HG03095 (cell line): Measurements from ENCODE around the gene SLC52A3.
"Not testable (repeated sequence)": the region's sequence is repeated elsewhere in the genome, so short reads cannot be mapped to it uniquely, and the experiment has no call there.

Source experiments
- ATAC-seq: cut with Tn5 transposase; IDR thresholded peaks from one replicate; pipeline ENCODE4 v1.9.1; 2021; ENCODE audit warnings: moderate library complexity; ENCODE audit not compliant: unreplicated experiment

SLC52A3 gene

DNA sequence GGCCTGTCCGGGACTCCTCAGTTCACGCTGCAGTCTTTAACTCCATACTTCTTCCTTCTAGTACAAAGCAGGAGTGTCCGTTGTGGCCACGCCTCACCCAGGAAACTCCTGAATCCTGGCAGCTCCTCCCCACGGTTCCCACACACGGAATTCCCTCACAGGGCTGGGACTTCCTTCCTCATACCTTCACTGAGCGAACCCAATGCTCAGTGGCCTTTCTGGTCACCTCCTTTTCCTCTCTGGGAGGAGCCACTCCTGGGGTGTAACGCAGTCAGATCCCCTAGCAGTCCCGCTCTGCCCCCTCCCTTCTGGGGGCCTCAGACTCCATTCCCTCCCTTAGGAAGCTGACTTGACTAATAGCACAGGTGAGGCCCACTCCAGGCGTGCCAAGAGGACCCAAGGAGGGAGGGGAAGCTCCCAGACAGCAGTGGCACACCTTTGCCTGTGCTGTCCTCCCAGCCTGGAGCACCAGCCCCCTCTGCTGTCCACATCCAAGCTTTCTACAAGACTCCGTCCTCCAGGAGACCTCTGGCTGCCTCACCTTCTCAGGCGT is at the start of gene SLC52A3:
Gene SLC52A3, minus strand, starts transcription at position 75 of the 553 bp plus-strand sequence. CDS start 2,726 bp downstream, outside the sequence.
- ATAC-seq = no peak

DNA sequence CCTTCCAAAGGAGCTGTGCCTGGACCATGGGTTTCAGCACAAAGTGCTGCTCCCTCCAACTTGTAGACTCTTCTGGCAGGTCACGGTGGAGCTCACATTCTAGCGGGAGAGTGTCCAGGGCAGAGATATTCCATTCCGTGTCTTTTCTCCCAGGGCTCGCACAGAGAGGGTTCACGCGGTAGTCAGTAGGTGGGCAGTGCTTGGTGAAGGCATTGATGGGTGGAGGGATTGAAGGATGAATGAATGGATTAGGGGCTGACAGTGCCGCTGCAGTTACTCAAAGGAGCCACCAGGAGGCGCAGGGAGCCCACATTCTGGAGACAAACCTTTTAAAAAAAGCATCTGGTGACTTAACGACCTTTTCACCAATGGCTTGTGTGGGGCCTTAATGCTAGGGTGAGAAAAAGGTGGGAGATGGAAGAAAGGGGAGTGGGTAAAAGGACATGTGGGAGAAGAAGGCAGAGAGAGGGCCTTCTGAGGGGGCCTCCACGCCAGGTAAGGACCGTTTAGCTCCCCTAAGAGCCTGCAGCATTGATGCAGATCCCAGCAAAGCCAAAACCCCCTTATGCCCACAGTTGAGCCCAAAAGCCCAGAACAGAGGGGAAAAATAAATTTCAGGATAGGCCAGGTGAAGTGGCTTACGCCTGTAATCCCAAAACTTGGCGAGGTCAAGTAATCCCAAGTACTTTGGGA is 47.8 kb upstream of the SLC52A3 start:
- no peak for ATAC-seq

DNA sequence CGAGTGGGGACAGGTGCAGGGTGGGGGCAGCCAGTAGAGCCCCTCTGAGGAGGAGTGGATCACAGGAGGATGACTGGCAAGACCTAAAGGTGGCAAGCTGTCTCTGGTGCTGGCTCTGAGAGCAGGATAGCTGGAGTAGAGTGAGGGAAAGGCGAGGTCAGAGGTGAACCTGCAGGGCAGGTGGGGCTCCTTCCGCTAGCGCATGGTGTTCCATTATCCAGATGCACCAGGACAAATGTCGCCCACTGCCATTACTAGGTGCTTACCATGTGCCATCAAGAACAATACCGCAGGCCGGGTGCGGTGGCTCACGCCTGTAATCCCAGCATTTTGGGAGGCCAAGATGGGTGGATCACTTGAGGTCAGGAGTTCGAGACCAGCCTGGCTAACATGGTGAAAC is 46.9 kb upstream of the SLC52A3 start:
- ATAC-seq = no peak

DNA sequence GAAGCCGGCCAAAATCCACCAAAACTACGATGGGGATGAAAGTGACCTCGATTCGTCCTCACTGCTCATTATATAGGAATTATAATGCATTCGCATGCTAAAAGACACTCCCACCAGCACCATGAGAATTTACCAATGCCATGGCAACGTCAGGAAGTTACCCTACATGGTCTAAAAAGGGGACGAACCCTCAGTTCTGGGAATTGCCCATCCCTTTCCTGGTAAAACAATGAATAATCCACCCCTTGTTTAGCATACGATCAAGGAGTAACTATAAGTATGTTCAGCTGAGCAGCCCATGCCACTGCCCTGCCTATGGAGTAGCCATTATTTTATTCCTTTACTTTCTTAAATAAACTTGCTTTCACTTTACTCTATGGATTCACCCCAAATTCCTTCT is 45.1 kb upstream of the SLC52A3 start:
- ATAC-seq = no peak

DNA sequence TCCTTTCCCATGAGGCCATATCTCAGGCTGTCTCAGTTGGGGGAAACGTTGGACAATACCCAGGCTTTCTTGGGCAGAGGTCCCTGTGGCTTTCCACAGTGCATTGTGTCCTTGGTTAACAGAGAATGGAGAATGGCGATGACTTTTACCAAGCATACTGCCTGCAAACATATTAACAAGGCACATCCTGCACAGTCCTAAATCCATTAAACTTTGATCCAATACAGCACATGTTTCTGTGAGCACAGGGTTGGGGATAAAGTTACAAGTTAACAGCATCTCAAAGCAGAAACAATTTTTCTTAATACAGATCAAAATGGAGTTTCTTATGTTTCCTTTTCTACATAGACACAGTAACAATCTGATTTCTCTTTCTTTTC is 44.1 kb upstream of the SLC52A3 start:
- ATAC-seq = not testable (repeated sequence)

DNA sequence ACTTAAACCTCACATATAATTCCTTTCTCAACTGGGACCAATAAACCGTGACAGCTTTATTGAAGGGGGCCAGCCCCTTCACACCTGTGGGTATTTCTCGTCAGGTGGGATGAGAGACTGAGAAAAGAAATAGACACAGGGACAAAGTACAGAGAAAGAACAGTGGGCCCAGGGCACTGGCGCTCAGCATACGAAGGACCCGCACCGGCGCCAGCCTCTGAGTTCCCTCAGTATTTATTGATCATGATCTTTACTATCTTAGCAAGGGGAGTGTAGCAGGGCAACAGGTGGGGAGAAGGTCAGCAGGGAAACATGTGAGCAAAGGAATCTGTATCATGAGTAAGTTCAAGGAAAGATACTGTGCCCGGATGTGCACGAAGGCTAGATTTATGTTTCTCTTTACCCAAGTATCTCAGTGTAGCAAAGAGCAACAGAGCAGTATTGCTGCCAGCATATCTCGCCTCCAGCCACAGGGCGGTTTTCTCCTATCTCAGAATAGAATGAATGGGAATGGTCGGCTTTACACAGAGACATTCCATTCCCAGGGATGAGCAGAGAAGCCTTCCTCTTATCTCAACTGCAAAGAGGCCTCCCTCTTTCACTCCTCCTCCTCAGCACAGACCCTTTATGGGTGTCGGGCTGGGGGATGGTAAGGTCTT is 43.6 kb upstream of the SLC52A3 start:
- ATAC-seq = not testable (repeated sequence)

DNA sequence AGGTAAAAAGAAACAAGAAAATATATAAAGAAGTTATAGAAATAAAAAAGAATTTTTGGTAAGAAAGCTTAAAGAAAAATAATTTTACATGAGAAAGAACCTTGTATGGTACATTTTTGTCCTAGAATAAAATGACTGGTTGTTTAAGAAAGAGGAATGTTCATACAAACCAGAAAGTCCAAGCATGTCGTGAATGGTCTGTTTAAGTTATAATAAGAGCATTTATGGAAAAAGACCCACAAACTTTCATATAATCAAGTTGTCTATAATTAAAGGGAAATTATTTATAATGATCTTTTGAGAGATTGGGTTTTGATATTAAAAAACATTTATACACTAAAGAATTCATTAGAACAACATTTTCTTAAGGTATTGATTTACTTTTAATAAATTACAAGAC is 37.4 kb upstream of the SLC52A3 start:
- ATAC-seq = no peak

DNA sequence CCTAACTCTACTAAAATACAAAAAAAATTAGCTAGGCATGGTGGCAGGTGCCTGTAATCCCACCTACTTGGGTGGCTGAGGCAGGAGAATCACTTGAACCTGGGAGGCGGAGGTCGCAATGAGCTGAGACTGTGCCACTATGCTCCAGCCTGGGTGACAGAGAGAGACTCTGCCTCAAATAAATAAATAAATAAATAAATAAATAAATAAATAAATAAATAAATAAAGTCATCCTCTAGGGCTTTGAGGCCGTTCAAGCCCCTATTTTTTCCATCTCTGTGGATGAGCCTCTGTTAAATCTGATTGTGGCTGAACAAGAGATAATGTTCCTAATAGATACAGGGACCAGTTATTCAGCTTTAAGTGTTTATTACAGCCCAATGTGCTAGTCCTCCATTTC is 33.4 kb upstream of the SLC52A3 start:
- no peak for ATAC-seq

DNA sequence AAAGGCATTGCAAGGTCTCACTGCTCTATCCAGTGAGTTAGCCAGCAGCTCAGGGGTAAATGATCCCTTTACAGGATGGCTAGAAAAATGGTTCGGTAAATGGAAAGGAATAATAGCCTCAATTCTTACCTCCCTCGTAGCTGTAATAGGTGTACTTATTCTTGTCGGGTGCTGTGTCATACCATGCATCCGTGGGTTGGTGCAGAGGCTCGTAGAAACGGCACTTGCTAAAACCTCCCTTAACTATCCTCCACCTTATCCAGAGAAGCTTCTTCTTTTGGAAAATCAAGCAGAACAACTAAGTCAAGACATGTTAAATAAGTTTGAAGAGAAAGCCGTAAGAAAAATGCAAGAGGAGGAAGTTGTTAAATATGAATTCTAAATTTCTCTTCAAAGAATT is 31.7 kb upstream of the SLC52A3 start:
- not testable (repeated sequence) for ATAC-seq

DNA sequence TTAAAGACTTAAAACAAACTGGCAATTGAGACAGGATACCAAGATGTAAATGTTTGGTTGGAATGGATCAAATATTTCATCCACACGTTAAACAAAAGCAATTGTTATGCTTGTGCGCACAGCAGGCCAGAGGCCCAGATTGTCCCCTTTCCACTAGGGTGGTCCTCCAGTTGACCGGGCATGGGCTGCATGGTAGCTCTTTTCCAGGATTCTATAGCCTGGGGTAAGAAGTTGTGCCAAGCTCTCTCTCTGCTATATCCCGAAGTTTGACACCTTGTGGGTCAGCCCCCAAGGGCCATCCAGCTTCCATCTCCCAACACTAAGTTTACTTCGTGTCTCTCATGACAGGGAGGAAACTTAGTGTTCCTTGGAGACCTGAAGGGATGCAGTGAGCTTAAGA is 30.4 kb upstream of the SLC52A3 start:
- ATAC-seq = not testable (repeated sequence)

DNA sequence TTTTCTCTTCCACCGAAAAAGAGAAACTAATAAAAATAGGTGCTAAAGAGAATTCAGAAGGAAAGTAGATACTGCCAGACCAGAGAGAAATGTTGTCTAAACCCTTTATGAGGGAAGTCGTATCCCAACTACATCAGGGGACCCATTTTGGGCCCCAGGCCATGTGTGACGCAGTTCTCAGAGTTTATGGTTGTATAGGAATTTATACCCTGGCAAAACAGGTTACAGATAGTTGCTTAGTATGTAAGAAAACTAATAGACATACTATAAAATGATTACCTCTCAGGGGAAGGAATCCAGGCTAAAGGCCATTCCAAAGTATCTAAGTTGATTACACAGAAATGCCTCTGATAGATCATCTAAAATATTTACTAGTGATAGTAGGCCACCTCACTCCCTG is 28.6 kb upstream of the SLC52A3 start:
- no peak for ATAC-seq

DNA sequence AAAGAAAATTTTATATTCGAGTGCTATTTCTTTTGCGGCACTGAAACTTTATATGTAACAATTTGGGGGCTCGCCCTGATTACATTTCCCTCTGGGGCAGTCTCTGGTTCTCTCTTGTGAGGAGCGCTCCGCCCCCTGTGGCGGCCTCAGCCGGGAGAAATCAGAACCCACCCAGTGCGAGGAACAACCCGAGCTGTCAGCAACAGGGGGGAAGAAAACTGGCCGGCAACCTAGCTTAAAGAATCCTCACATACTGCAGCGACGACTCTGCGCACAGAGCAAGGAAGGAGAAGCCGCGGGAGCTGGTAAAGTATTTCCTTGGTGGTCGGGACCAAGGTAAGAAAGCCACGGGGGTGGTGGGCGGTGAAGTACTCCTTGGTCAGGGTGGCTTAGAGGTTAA is 23.9 kb upstream of the SLC52A3 start:
- ATAC-seq = no peak

DNA sequence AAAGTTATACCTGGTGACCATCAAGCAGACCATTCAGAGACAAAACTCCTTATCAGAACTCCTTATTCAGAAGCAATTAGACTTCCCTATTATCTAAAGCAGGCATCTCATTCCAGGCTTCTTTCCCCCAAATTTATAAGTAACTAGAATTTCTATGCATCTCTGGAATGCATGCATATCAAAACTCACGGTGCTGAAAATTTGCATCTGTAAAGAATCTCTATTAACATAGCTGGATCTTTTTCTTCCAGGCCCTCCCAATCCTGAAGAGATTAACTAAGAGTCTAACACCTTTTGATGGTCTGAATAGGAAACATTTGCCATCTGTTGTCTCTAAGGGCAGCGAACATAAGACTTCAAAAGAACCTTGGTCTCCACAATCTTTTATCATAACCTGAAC is 22.8 kb upstream of the SLC52A3 start:
- ATAC-seq = no peak

DNA sequence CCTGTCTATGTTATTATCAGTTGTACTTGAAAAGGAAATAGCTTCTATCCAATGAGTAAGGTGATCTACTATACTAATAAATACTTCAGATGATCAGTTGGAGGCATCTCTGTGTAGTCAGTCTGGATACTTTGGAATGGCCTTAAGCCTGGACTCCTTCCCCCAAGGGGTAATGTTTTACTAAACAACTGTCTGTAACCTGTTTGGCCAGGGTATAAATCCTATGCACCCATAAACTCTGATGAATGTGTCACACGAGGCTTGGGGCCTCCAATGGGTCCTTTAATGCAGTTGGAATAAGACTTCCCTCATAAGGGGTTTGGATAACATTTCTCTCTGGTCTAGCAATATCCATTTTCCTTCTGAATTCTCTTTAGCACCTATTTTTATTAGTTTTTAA is 19.5 kb upstream of the SLC52A3 start:
- ATAC-seq = no peak

DNA sequence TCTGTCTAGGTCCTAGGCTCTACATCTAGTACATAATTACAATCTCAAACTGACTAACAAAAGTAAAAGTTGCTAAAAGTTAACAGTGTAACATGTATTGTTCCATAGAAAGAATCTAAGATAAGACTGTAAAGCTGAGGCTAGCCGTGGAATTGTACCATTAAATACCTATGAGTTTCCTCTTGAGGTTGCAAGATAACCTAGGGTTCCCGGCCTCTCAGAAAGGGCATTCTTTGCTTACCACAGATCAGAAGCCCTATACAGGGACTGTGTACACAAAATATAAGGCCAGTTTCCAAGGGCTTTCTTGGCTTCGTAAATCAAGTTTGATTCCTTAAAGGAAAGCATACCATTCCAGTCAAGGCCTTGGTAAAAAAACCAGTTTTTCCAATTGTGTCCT is 11.5 kb upstream of the SLC52A3 start:
- ATAC-seq = no peak

DNA sequence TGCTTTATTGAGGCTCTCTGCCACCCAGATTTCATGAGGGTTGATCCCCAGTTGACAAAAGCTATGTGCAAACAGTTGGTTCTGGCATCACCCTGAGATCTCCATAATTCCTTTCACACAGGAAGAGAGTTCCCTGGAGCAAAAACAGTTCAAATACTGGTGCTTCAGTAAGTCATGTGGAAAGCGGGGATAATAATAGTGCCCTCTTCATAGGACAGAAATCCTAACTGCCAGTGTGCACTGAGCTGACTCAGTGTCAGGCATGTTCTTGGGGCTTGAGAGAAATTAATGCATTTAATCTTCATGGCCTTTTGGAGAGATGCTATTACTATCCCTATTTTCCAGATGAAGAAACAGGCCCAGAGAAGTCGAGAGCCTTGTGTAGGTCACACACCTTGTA is 7.9 kb upstream of the SLC52A3 start:
- no peak for ATAC-seq

DNA sequence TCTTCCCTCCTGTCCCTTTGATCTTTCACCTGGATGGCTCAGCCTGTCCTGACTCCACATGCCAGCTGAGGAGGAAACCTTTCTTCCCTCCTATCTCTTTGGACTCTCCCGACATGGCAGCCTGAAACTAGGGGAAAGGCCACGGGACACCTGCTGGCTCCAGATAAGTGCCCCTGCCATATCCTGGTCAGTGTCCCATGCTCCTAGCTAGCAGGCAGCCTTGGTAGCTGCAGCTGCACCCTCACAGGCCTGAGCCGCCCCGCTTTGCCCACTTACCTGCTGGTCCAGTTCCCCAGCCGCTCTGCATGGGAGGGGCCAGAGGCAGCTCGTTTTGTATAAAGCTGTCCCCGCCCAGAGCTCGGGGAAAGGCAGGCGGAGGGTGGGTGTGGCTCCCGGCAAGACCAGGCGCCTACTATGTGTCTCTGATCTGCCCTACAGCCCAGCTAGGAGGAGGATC is 7.4 kb upstream of the SLC52A3 start:
- ATAC-seq = no peak

DNA sequence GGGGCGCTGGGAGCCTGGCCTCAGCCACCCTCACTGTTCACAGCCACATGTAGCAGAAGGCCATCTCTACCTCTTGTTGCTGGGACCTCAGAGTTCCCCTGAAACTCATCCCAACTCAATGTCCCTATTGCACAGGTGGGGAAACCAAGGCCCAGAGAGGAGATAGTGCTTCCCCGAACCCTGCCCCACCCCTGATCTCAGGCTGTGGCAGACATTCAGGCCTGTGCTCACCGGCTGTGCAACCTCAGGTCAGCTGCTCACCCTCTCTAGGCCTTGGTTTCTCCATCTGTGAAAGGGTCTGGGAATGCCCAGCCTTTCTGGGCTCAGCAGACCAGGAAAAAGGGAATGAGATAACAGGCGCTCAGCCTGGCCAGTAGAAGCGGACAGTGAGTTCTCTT is 6.4 kb upstream of the SLC52A3 start:
- no peak for ATAC-seq

DNA sequence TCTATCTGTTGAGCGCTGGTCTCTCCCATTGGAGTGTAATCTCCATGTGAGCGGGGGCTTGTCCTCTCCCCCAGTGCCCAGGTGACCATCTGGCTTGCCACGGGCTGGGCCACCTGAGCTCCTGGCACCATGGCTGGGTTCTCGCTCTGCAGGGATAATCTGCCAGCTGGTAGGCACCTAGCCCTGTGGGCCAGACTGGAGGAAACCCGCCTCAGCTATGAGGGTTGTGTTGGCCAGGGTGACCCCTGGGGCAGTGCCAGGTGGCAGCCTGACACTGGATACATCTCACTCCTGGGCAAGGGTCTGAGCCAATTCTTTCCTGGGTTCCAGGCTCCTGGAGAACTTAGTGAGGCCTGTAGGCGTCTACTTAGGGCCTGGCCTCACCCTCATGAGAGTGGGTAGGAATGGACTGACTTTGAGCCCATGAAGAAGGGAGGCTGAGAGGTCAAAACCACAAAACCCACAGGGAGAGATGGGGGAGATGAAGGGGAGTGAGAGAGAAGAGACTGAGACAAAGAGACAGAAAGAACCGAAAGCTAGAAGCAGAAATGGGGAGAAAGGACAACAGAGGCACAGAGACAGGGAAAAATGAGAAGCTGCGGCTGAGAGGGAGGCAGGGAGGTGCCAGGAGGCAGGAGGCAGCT is 5.8 kb upstream of the SLC52A3 start:
- no peak for ATAC-seq

DNA sequence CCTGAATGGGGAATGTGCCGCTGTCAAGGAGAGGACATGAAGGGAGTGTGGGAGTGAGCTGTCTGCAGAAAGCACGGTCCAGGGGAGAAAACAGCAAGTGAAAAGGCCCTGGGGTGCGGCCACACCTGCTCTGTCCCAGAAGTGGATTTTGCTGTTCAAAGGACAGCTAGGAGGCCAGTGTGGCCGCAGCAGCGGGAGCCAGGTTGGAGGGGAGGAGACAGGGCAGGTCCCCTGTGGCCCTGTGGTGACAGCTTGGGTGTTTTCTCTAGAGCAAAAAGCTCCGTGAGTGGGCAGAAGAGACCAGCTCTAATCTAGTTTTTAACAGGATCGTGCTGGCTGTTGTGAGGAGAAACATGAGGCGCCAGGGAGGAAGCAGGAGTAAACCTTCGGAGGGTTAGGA is 4.5 kb upstream of the SLC52A3 start:
- no peak for ATAC-seq

DNA sequence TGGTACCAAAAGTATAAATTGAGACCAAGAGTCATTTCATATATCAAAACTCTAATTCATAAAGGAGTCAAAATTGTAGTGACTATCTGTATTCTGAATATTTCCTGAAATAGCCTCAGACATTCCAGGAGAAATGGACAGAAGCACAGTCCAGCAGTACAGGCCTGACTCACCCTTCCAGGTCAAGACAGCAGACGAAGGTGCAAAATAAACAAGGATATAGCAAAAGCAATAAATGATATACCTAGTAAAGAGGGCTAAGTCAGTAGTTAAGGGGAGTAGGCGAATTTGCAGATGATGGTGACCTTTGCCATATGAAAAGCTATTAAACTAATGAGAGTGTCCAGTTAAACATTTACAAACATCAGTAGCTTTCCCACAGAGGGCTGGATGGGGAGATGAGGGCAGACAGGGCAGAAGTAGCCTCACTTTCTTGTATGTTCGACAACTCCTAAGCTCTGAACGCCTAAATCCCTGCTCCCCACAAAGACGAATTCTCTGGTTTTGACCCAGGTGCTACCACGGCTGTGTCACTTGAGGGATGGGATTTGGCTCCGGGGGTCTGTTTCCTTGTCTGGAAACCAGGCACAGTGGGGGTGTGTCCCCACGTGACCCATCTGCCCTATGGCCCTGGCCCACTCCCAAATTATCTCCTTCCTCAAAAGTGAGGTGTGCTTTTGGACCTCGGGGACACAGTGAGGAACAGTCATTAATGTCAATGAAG is 3.6 kb upstream of the SLC52A3 start:
- ATAC-seq = no peak
